ENCODE measurements around the gene SCTR.

The SCTR gene

GRCh38 chr2:119474371-119475224 lies 49.7 kb downstream of the SCTR start:
- no peak for DNase-seq (ENCODE audit: low read depth)

- DNase-seq (ENCODE audit: low read depth), result no peak
Measured at GRCh38 chr2:119473621-119474370, 50.5 kb downstream of the SCTR start.

GRCh38 chr2:119472749-119473148 lies 51.5 kb downstream of the SCTR start:
- no peak for DNase-seq (ENCODE audit: low read depth)

- DNase-seq (ENCODE audit: low read depth), result no peak
Measured at GRCh38 chr2:119469661-119470297, 54.5 kb downstream of the SCTR start.

- no peak for DNase-seq (ENCODE audit: low read depth)
Measured at GRCh38 chr2:119469131-119469530, 55.2 kb downstream of the SCTR start.

GRCh38 chr2:119468154-119468955 lies 55.9 kb downstream of the SCTR start:
- DNase-seq (ENCODE audit: low read depth), result no peak

- no peak for DNase-seq (ENCODE audit: low read depth)
Measured at GRCh38 chr2:119466373-119466772, 57.9 kb downstream of the SCTR start.

- DNase-seq (ENCODE audit: low read depth), result no peak
Measured at GRCh38 chr2:119465687-119466086, 58.6 kb downstream of the SCTR start.

- DNase-seq (ENCODE audit: low read depth), result no peak
Measured at GRCh38 chr2:119464981-119465380, 59.3 kb downstream of the SCTR start.

GRCh38 chr2:119463990-119464389 lies 60.3 kb downstream of the SCTR start:
- DNase-seq (ENCODE audit: low read depth), result no peak

GRCh38 chr2:119463136-119463535 lies 61.1 kb downstream of the SCTR start:
- no peak for DNase-seq (ENCODE audit: low read depth)

- no peak for DNase-seq (ENCODE audit: low read depth)
Measured at GRCh38 chr2:119462574-119462973, 61.7 kb downstream of the SCTR start.

- no peak for DNase-seq (ENCODE audit: low read depth)
Measured at GRCh38 chr2:119461811-119462210, 62.5 kb downstream of the SCTR start.

GRCh38 chr2:119460076-119460475 lies 64.2 kb downstream of the SCTR start:
- DNase-seq (ENCODE audit: low read depth), result no peak

GRCh38 chr2:119455066-119455718 lies 69.1 kb downstream of the SCTR start:
- no peak for DNase-seq (ENCODE audit: low read depth)

- no peak for DNase-seq (ENCODE audit: low read depth)
Measured at GRCh38 chr2:119453972-119454593, 70.2 kb downstream of the SCTR start.

GRCh38 chr2:119451336-119452050 lies 72.8 kb downstream of the SCTR start:
- no peak for DNase-seq (ENCODE audit: low read depth)

GRCh38 chr2:119449521-119449920 lies 74.8 kb downstream of the SCTR start:
- no peak for DNase-seq (ENCODE audit: low read depth)

GRCh38 chr2:119448427-119449141 lies 75.7 kb downstream of the SCTR start:
- DNase-seq (ENCODE audit: low read depth), result no peak

GRCh38 chr2:119446037-119446436 lies 78.2 kb downstream of the SCTR start:
- no peak for DNase-seq (ENCODE audit: low read depth)
